ENCODE measurements around the gene MARCHF9.

- TF ChIP-seq CTCF (IDR thresholded peaks at IDR 0.05) = no peak
- no peak for TF ChIP-seq POLR2A (IDR thresholded peaks at IDR 0.05)
Measured at GRCh38 chr12:57808351-57808750, 53.4 kb downstream of the MARCHF9 start.

Measured in lower leg skin (tissue), 3 donors.